ENCODE measurements around the gene SEC24B.

Gene SEC24B

GRCh38 chr4:109414938-109415337, 18.7 kb upstream of the SEC24B start:
- no peak for DNase-seq (ENCODE audit: low read depth, low spot score)
- TF ChIP-seq ZNF274 (IDR thresholded peaks at IDR 0.05; ENCODE audit: low read depth, low read length) (no peak), YY1 (IDR thresholded peaks at IDR 0.05; ENCODE audit: insufficient read depth, insufficient read length) (no peak)
- H3K4me1 ChIP-seq (ENCODE audit: insufficient read depth, insufficient read length) = peaks cover 3% of the 10 kb centered on the region
- no peaks in the 10 kb centered on the region for H3K9me3 ChIP-seq (ENCODE audit: insufficient read depth, low read length)
- H3K9ac ChIP-seq (ENCODE audit: insufficient read length, low read depth) = no peak overlapping the region
- no peak overlapping the region for H3K4me3 ChIP-seq (ENCODE audit: insufficient read length, low read depth)
- no peaks in the 10 kb centered on the region for H3K27me3 ChIP-seq (ENCODE audit: insufficient read depth, insufficient read length)
- H3K36me3 ChIP-seq (ENCODE audit: insufficient read depth, insufficient read length, low read length) = no peaks in the 10 kb centered on the region

GRCh38 chr4:109418588-109418987, 15.0 kb upstream of the SEC24B start:
- Histone ChIP-seq H3K4me3 (ENCODE audit: insufficient read length, low read depth) (no peak overlapping the region), H3K4me1 (ENCODE audit: insufficient read depth, insufficient read length) (peaks cover 3% of the 10 kb centered on the region), H3K36me3 (ENCODE audit: insufficient read depth, insufficient read length, low read length) (no peaks in the 10 kb centered on the region), H3K9me3 (ENCODE audit: insufficient read depth, low read length) (no peaks in the 10 kb centered on the region), H3K27me3 (ENCODE audit: insufficient read depth, insufficient read length) (no peaks in the 10 kb centered on the region), H3K9ac (ENCODE audit: insufficient read length, low read depth) (no peak overlapping the region)
- no peak for DNase-seq (ENCODE audit: low read depth, low spot score)
- no peak for TF ChIP-seq ZNF274 (IDR thresholded peaks at IDR 0.05; ENCODE audit: low read depth, low read length)
- TF ChIP-seq YY1 (IDR thresholded peaks at IDR 0.05; ENCODE audit: insufficient read depth, insufficient read length) = no peak
- no peak for TF ChIP-seq SUZ12 (IDR thresholded peaks at IDR 0.05; ENCODE audit: extremely low read depth, insufficient read depth, insufficient read length)

- DNase-seq (ENCODE audit: low read depth, low spot score) = no peak
- TF ChIP-seq SUZ12 (IDR thresholded peaks at IDR 0.05; ENCODE audit: extremely low read depth, insufficient read depth, insufficient read length) (no peak), YY1 (IDR thresholded peaks at IDR 0.05; ENCODE audit: insufficient read depth, insufficient read length) (no peak), ZNF274 (IDR thresholded peaks at IDR 0.05; ENCODE audit: low read depth, low read length) (no peak)
Measured at GRCh38 chr4:109419679-109420078, 13.9 kb upstream of the SEC24B start.

GRCh38 chr4:109424093-109424841, 9.3 kb upstream of the SEC24B start:
- no peak for DNase-seq (ENCODE audit: low read depth, low spot score)
- H3K9ac ChIP-seq (ENCODE audit: insufficient read length, low read depth) = no peak overlapping the region
- peaks cover 3% of the 10 kb centered on the region for H3K36me3 ChIP-seq (ENCODE audit: insufficient read depth, insufficient read length, low read length)
- no peak for TF ChIP-seq YY1 (IDR thresholded peaks at IDR 0.05; ENCODE audit: insufficient read depth, insufficient read length)
- no peak for TF ChIP-seq SUZ12 (IDR thresholded peaks at IDR 0.05; ENCODE audit: extremely low read depth, insufficient read depth, insufficient read length)
- no peaks in the 10 kb centered on the region for H3K4me1 ChIP-seq (ENCODE audit: insufficient read depth, insufficient read length)
- no peaks in the 10 kb centered on the region for H3K27me3 ChIP-seq (ENCODE audit: insufficient read depth, insufficient read length)
- H3K9me3 ChIP-seq (ENCODE audit: insufficient read depth, low read length) = no peaks in the 10 kb centered on the region
- no peak overlapping the region for H3K4me3 ChIP-seq (ENCODE audit: insufficient read length, low read depth)

More at GRCh38 chr4:109419679-109420078, 13.9 kb upstream of the SEC24B start:
- Histone ChIP-seq H3K27me3 (ENCODE audit: insufficient read depth, insufficient read length) (no peaks in the 10 kb centered on the region), H3K4me1 (ENCODE audit: insufficient read depth, insufficient read length) (peaks cover 3% of the 10 kb centered on the region), H3K36me3 (ENCODE audit: insufficient read depth, insufficient read length, low read length) (no peaks in the 10 kb centered on the region), H3K9ac (ENCODE audit: insufficient read length, low read depth) (no peak overlapping the region), H3K4me3 (ENCODE audit: insufficient read length, low read depth) (no peak overlapping the region), H3K9me3 (ENCODE audit: insufficient read depth, low read length) (no peaks in the 10 kb centered on the region)

GRCh38 chr4:109425405-109425804, 8.2 kb upstream of the SEC24B start:
- Histone ChIP-seq H3K4me3 (ENCODE audit: insufficient read length, low read depth) (no peak overlapping the region), H3K36me3 (ENCODE audit: insufficient read depth, insufficient read length, low read length) (peaks cover 3% of the 10 kb centered on the region), H3K9ac (ENCODE audit: insufficient read length, low read depth) (no peak overlapping the region), H3K27me3 (ENCODE audit: insufficient read depth, insufficient read length) (no peaks in the 10 kb centered on the region), H3K4me1 (ENCODE audit: insufficient read depth, insufficient read length) (no peaks in the 10 kb centered on the region), H3K9me3 (ENCODE audit: insufficient read depth, low read length) (no peaks in the 10 kb centered on the region)
- DNase-seq (ENCODE audit: low read depth, low spot score) = no peak
- no peak for TF ChIP-seq SUZ12 (IDR thresholded peaks at IDR 0.05; ENCODE audit: extremely low read depth, insufficient read depth, insufficient read length)
- no peak for TF ChIP-seq YY1 (IDR thresholded peaks at IDR 0.05; ENCODE audit: insufficient read depth, insufficient read length)
- no peak for TF ChIP-seq ZNF274 (IDR thresholded peaks at IDR 0.05; ENCODE audit: low read depth, low read length)

- Histone ChIP-seq H3K27me3 (ENCODE audit: insufficient read depth, insufficient read length) (no peaks in the 10 kb centered on the region), H3K9me3 (ENCODE audit: insufficient read depth, low read length) (no peaks in the 10 kb centered on the region), H3K36me3 (ENCODE audit: insufficient read depth, insufficient read length, low read length) (peaks cover 9% of the 10 kb centered on the region), H3K9ac (ENCODE audit: insufficient read length, low read depth) (no peak overlapping the region), H3K4me3 (ENCODE audit: insufficient read length, low read depth) (no peak overlapping the region), H3K4me1 (ENCODE audit: insufficient read depth, insufficient read length) (no peaks in the 10 kb centered on the region)
- DNase-seq (ENCODE audit: low read depth, low spot score) = no peak
- TF ChIP-seq ZNF274 (IDR thresholded peaks at IDR 0.05; ENCODE audit: low read depth, low read length) (no peak), SUZ12 (IDR thresholded peaks at IDR 0.05; ENCODE audit: extremely low read depth, insufficient read depth, insufficient read length) (no peak), YY1 (IDR thresholded peaks at IDR 0.05; ENCODE audit: insufficient read depth, insufficient read length) (no peak)
Measured at GRCh38 chr4:109429545-109429944, 4.1 kb upstream of the SEC24B start.

- Histone ChIP-seq H3K36me3 (ENCODE audit: insufficient read depth, insufficient read length, low read length) (peaks cover 9% of the 10 kb centered on the region), H3K4me1 (ENCODE audit: insufficient read depth, insufficient read length) (peaks cover 7% of the 10 kb centered on the region), H3K27me3 (ENCODE audit: insufficient read depth, insufficient read length) (no peaks in the 10 kb centered on the region), H3K9me3 (ENCODE audit: insufficient read depth, low read length) (no peaks in the 10 kb centered on the region), H3K4me3 (ENCODE audit: insufficient read length, low read depth) (peak overlapping the region; percentile 77), H3K9ac (ENCODE audit: insufficient read length, low read depth) (no peak overlapping the region)
- no peak for TF ChIP-seq YY1 (IDR thresholded peaks at IDR 0.05; ENCODE audit: insufficient read depth, insufficient read length)
- TF ChIP-seq SUZ12 (IDR thresholded peaks at IDR 0.05; ENCODE audit: extremely low read depth, insufficient read depth, insufficient read length) = no peak
- DNase-seq (ENCODE audit: low read depth, low spot score) = no peak
Measured at GRCh38 chr4:109432203-109432602, 1.4 kb upstream of the SEC24B start.
